OCI-LY3 (cell line): Measurements from ENCODE around the gene CNTN1.

Experiments used
- CTCF ChIP-seq: fragments of 200-600, 300-600 bp; sonication (generic); IDR thresholded peaks from 2 replicates; pipeline ENCODE4 v1.5.1; 2014; ENCODE audit warnings: antibody characterized with exemption, low read length, low read depth
- EZH2phosphoT487 ChIP-seq: fragments of 200-600 bp; shearing (Covaris generic); IDR thresholded peaks from 2 replicates; pipeline ENCODE4 v1.6.1; 2018; ENCODE audit warnings: antibody characterized with exemption, mixed run types, low read depth

DNA sequence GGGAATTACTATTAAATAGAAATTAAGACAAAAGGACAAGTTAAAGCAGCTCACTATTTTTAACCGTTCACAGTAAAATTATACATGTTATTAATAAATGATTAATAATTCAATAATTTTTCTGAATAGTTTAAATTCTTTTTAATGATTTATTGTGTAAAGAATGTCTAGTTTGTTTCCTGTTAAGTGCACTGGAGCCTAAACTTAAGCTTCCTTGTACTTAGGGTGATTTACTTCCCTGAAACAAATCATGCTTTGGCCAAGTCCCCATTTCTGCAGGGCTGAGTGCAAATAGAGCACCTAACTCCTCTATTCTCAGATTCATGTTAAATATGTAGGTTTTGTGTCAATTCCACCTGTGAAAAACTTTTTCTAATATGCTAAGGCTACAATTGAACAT is 307.0 kb downstream of the CNTN1 start:
- TF ChIP-seq CTCF (no peak), EZH2phosphoT487 (no peak)
